Ascending aorta (tissue), 2 donors: ENCODE data around the gene SQSTM1. TPM values are rescaled to one million over a fixed set of nuclear protein-coding genes. Genes with fewer than 3 reads are reported as not detected.

Experiments used
- DNase-seq, 2 donors: peaks; one replicate each; pipeline ENCODE4 v3.0.0-alpha.2; 2019; ENCODE audit warnings: low spot score in 2 of 2
- H3K27ac ChIP-seq, 2 donors: fragments of 200-600 bp; sonication (generic); one replicate each; pipeline ENCODE4 v1.5.1; 2016 to 2017; ENCODE audit warnings: mild to moderate bottlenecking in 1 of 2
- H3K27me3 ChIP-seq: fragments of 200-600 bp; sonication (generic); one replicate; pipeline ENCODE4 v1.5.1; 2017
- H3K36me3 ChIP-seq, 2 donors: fragments of 200-600 bp; sonication (generic); one replicate each; pipeline ENCODE4 v1.5.1; 2016
- H3K4me1 ChIP-seq, 2 donors: fragments of 200-600 bp; sonication (generic); one replicate each; pipeline ENCODE4 v1.5.1; 2016 to 2017; ENCODE audit warnings: mild to moderate bottlenecking in 1 of 2
- H3K4me3 ChIP-seq, 2 donors: fragments of 200-600 bp; sonication (generic); one replicate each; pipeline ENCODE4 v1.5.1; 2016 to 2017; ENCODE audit warnings: mild to moderate bottlenecking in 1 of 2
- H3K9me3 ChIP-seq, 2 donors: fragments of 200-600 bp; sonication (generic); one replicate each; pipeline ENCODE4 v1.5.1; 2016
- intact Hi-C: fragments of 100-400 bp; cut with DNase I; formaldehyde crosslinking; loops from one replicate; pipeline ENCODE4 v1.15.1; 2023
- total RNA-seq: library from RNA; depleted of rRNA; stranded (reverse); fragments of >200 nt; gene quantifications from one replicate; pipeline ENCODE4 v1.1.0, GENCODE V29; 2016
- TF ChIP-seq, protein P1 (sequence below), 3 experiments: fragments of 200-600 bp in 2 of 3; fragments of 450-650 bp in 1 of 3; sonication (generic) in 2 of 3; IDR thresholded peaks; one replicate each; pipeline ENCODE4 v1.5.1; 2016 to 2019; ENCODE audit warnings: antibody characterized with exemption in 3 of 3, mild to moderate bottlenecking in 1 of 3, moderate library complexity in 1 of 3

Gene SQSTM1
- total RNA-seq, 1 donor from 2014 or later, result 476 TPM

GRCh38 chr5:179795049-179795862 is 25.4 kb upstream of the SQSTM1 start:
- H3K4me3 ChIP-seq, result peak overlapping the region; percentile 68 to 75
- no peaks in the 10 kb centered on the region for H3K9me3 ChIP-seq
- H3K36me3 ChIP-seq, result peaks cover 25 to 31% of the 10 kb centered on the region in 2 donors
- peak overlapping the region; percentile 75 to 79 for H3K27ac ChIP-seq
- TF ChIP-seq, protein P1, sequence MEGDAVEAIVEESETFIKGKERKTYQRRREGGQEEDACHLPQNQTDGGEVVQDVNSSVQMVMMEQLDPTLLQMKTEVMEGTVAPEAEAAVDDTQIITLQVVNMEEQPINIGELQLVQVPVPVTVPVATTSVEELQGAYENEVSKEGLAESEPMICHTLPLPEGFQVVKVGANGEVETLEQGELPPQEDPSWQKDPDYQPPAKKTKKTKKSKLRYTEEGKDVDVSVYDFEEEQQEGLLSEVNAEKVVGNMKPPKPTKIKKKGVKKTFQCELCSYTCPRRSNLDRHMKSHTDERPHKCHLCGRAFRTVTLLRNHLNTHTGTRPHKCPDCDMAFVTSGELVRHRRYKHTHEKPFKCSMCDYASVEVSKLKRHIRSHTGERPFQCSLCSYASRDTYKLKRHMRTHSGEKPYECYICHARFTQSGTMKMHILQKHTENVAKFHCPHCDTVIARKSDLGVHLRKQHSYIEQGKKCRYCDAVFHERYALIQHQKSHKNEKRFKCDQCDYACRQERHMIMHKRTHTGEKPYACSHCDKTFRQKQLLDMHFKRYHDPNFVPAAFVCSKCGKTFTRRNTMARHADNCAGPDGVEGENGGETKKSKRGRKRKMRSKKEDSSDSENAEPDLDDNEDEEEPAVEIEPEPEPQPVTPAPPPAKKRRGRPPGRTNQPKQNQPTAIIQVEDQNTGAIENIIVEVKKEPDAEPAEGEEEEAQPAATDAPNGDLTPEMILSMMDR (IDR thresholded peaks at IDR 0.05), result no peak
- DNase-seq, result no peak
- H3K4me1 ChIP-seq, result peaks cover 12 to 29% of the 10 kb centered on the region in 2 donors
- no peaks in the 10 kb centered on the region for H3K27me3 ChIP-seq
- intact Hi-C loops, result loop anchor here (5.0 kb wide), 1 partner anchor 118 kb away; no protein-coding TSS in a partner anchor

GRCh38 chr5:179795863-179796833 is 24.6 kb upstream of the SQSTM1 start:
- intact Hi-C loops, result loop anchor here (1.0 to 5.0 kb wide), 3 partner anchors 33 to 119 kb away; no protein-coding TSS in a partner anchor
- Histone ChIP-seq H3K27ac (peak overlapping the region; percentile 75 to 79), H3K36me3 (peaks cover 32 to 40% of the 10 kb centered on the region in 2 donors), H3K9me3 (no peaks in the 10 kb centered on the region), H3K27me3 (no peaks in the 10 kb centered on the region), H3K4me3 (peak overlapping the region; percentile 68 to 75), H3K4me1 (peaks cover 12 to 29% of the 10 kb centered on the region in 2 donors)
- TF ChIP-seq, protein P1 (IDR thresholded peaks at IDR 0.05), result peak; percentile 25 to 90 (median 71)
- peak in 1 of 2 donors; percentile 89 for DNase-seq

- Histone ChIP-seq H3K36me3 (peaks cover 34 to 43% of the 10 kb centered on the region in 2 donors), H3K27me3 (no peaks in the 10 kb centered on the region), H3K27ac (peak overlapping the region; percentile 75 to 79), H3K4me1 (peaks cover 12 to 29% of the 10 kb centered on the region in 2 donors), H3K9me3 (no peaks in the 10 kb centered on the region), H3K4me3 (peak overlapping the region; percentile 68 to 75)
- no peak for DNase-seq
- TF ChIP-seq, protein P1 (IDR thresholded peaks at IDR 0.05), result no peak
- intact Hi-C loops, result loop anchor here (1.0 to 5.0 kb wide), 3 partner anchors 34 to 120 kb away; no protein-coding TSS in a partner anchor
These were observed 23.7 kb upstream of the SQSTM1 start for GRCh38 chr5:179796877-179797608.

- Histone ChIP-seq H3K9me3 (no peaks in the 10 kb centered on the region), H3K4me3 (no peak overlapping the region), H3K36me3 (peaks cover 34 to 43% of the 10 kb centered on the region in 2 donors), H3K27me3 (no peaks in the 10 kb centered on the region), H3K4me1 (peaks cover 12 to 29% of the 10 kb centered on the region in 2 donors), H3K27ac (no peak overlapping the region)
- DNase-seq, result no peak
- TF ChIP-seq, protein P1 (IDR thresholded peaks at IDR 0.05), result no peak
- intact Hi-C loops, result loop anchor here (5.0 kb wide), 1 partner anchor 120 kb away; no protein-coding TSS in a partner anchor
These were observed 23.0 kb upstream of the SQSTM1 start for GRCh38 chr5:179797741-179798140.
